Stomach (tissue), 9 donors: ENCODE measurements around the gene CYTH3. TPM values are rescaled to one million over a fixed set of nuclear protein-coding genes. Genes with fewer than 3 reads are reported as not detected.
A peak's percentile ranks its signal among the peaks of the same experiment; 100 is the strongest.

ENCODE experiments used
- DNase-seq, 2 donors: peaks; one replicate each; pipeline versions ENCODE4 v3.0.0 to v3.0.0-alpha.2; 2013 to 2019
- H3K27ac ChIP-seq, 5 donors: fragments of 200-600 bp in 4 of 5; sonication (generic) in 4 of 5; one replicate each; pipeline ENCODE4 v1.5.1; 2013 to 2019; ENCODE audit warnings: mild to moderate bottlenecking in 1 of 5, moderate library complexity in 1 of 5
- H3K27me3 ChIP-seq, 3 donors: fragments of 200-600 bp; sonication (generic); one replicate each; pipeline ENCODE4 v1.5.1; 2017 to 2019; ENCODE audit warnings: mixed run types in 1 of 3
- H3K36me3 ChIP-seq, 4 donors: fragments of 200-600 bp; sonication (generic); 1 replicate in 3 of 4; 2 replicates in 1 of 4; pipeline ENCODE4 v1.5.1; 2016 to 2019
- H3K4me1 ChIP-seq, 4 donors: fragments of 200-600 bp; sonication (generic); one replicate each; pipeline ENCODE4 v1.5.1; 2016 to 2019
- H3K4me3 ChIP-seq, 4 donors: fragments of 200-600 bp; sonication (generic) in 3 of 4; one replicate each; pipeline ENCODE4 v1.5.1; 2016 to 2019; ENCODE audit warnings: mild to moderate bottlenecking in 1 of 4
- H3K9me3 ChIP-seq, 4 donors: fragments of 200-600 bp; sonication (generic); one replicate each; pipeline ENCODE4 v1.5.1; 2016 to 2019
- EP300 ChIP-seq: sonication (generic); formaldehyde crosslinking; IDR thresholded peaks from one replicate; pipeline ENCODE4 v1.6.1; 2017; ENCODE audit warnings: antibody characterized with exemption
- POLR2A ChIP-seq, 4 donors: fragments of 450-650 bp; IDR thresholded peaks; one replicate each; pipeline ENCODE4 v1.6.1; 2016; ENCODE audit warnings: antibody characterized with exemption in 4 of 4, control low read depth in 2 of 4, mild to moderate bottlenecking in 1 of 4, moderate library complexity in 1 of 4
- POLR2AphosphoS5 ChIP-seq, 3 donors: sonication (generic); formaldehyde crosslinking; IDR thresholded peaks; one replicate each; pipeline ENCODE4 v1.6.1; 2016; ENCODE audit warnings: antibody characterized with exemption in 3 of 3
- WGBS, 5 donors: extraction: QIAGEN DNeasy Blood & Tissue Kit in 3 of 5; methylation state at CpG; one replicate each; pipeline versions ENCODE4 v1.1.5 to v1.1.7; 2013 to 2018; 5-methylcytosine and 5-hydroxymethylcytosine counted together
- intact Hi-C: fragments of 100-400 bp; cut with DNase I; formaldehyde crosslinking; loops from one replicate; pipeline ENCODE4 v1.15.1; 2023; ENCODE audit warnings: low total_unique reads
- polyA plus RNA-seq, 3 donors: library from polyadenylated mRNA; stranded (reverse); fragments of 200-250 nt; gene quantifications; one replicate each; pipeline ENCODE4 v1.2.3, GENCODE V29; 2013
- total RNA-seq, 5 donors: library from RNA; depleted of rRNA; stranded (reverse); fragments of >200 nt; gene quantifications; one replicate each; pipeline versions ENCODE4 v1.1.0 to v1.2.3, GENCODE V29; 2014 to 2016
- TF ChIP-seq, protein P1 (sequence below), 7 experiments: fragments of 450-650 bp in 4 of 7; fragments of 200-600 bp in 3 of 7; sonication (generic) in 3 of 7; IDR thresholded peaks; one replicate each; pipeline ENCODE4 v1.5.1; 2016 to 2019; ENCODE audit warnings: antibody characterized with exemption in 7 of 7, control low read depth in 2 of 7, mild to moderate bottlenecking in 1 of 7
- donor health status: healthy with polysubstance abuse.
- donor health status: Bipolar disorder and iron deficiency.
- donor health status: healthy.

Gene CYTH3
- total and polyA plus RNA-seq, 8 donors = 5.1 to 33.8 (median 16.1) TPM

DNA sequence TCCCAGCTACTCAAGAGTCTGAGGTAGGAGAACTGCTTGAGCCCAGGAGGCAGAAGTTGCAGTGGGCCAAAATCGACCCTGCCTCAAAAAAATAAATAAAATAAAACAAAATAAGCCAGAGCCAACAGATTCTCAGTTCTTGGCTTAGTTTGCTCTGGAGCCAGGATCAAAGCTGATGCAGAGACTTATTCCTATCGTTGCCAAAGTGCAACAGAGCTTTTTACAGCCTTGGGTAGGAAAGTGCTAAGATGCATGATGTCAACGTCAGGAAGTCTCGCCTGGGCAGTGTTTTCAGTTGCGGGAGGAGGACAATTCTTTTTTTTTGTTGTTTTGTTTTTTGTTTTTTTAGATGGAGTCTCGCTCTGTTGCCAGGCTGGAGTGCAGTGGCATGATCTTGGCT lies 43.8 kb upstream of the CYTH3 start:
- no peak overlapping the region for H3K4me3 ChIP-seq
- H3K9me3 ChIP-seq = no peaks in the 10 kb centered on the region
- WGBS, 5 donors = 73 to 87% (median 85%) methylated on average over 6 of the region's 6 CpGs
- intact Hi-C loops = no loop called here
- H3K27ac ChIP-seq = peak overlapping the region in 4 of 5 donors; percentile 1 to 65 (median 50)
- TF ChIP-seq, protein P1, sequence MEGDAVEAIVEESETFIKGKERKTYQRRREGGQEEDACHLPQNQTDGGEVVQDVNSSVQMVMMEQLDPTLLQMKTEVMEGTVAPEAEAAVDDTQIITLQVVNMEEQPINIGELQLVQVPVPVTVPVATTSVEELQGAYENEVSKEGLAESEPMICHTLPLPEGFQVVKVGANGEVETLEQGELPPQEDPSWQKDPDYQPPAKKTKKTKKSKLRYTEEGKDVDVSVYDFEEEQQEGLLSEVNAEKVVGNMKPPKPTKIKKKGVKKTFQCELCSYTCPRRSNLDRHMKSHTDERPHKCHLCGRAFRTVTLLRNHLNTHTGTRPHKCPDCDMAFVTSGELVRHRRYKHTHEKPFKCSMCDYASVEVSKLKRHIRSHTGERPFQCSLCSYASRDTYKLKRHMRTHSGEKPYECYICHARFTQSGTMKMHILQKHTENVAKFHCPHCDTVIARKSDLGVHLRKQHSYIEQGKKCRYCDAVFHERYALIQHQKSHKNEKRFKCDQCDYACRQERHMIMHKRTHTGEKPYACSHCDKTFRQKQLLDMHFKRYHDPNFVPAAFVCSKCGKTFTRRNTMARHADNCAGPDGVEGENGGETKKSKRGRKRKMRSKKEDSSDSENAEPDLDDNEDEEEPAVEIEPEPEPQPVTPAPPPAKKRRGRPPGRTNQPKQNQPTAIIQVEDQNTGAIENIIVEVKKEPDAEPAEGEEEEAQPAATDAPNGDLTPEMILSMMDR (IDR thresholded peaks at IDR 0.05) = no peak
- TF ChIP-seq POLR2A (IDR thresholded peaks at IDR 0.05) (no peak), EP300 (no peak), POLR2AphosphoS5 (IDR thresholded peaks at IDR 0.05) (no peak)
- no peak for DNase-seq
- H3K27me3 ChIP-seq = no peaks in the 10 kb centered on the region
- peaks cover 4 to 12% (median 8%) of the 10 kb centered on the region in 4 donors for H3K4me1 ChIP-seq
- H3K36me3 ChIP-seq = no peaks in the 10 kb centered on the region

DNA sequence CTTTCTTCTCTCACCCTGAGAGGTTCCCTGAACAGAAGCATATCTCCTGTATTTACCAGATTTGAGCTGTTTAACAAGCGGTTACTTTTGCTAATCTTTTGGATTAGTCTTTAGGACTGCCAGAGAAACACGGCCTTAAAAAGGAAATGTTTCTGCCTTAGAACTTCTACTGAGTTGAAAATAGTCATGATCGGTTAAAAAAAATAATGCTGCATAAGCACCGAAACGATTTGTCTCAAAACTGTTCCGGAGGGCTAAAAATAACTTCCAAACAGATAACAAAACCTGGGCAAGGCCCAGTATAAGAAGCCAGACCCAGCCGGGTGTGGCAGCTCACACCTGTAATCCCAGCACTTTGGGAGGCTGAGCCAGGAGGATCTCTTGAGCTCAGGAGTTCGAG lies 43.3 kb upstream of the CYTH3 start:
- peak overlapping the region in 4 of 5 donors; percentile 1 to 65 (median 50) for H3K27ac ChIP-seq
- no peaks in the 10 kb centered on the region for H3K9me3 ChIP-seq

DNA sequence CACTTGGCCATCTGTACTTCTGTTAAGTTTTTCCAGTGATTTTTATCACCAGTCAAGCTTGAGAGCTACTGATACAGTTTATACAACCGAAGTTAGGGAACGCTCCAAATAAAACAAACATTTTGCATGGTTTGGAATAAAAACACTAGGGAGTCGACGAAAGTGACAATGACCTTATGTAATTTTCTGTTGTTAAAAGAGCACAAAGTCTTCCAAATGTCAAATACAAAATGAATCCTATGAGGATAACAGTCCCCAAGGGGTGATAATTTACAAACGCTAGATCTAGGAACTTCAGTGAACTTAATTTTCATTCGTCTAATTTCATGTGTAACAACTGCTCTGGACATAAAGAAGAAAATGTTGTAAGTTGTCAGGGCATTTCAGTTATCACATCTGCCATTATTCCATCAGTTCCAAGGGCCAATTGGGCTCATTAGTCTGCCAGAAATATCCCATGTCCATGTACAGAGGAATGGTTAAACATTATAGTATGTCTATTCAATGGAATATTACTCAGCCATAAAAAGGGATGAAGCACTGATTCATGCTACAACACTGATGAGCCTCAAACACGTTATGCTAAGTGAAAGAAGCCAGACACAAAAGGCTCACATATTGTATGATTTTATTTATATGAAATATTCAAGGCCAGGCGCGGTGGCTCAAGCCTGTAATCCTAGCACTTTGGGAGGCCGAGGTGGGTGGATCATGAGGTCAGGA lies 38.0 kb upstream of the CYTH3 start:
- WGBS, 5 donors = 79 to 88% (median 84%) methylated on average over 10 of the region's 10 CpGs
- Histone ChIP-seq H3K27me3 (no peaks in the 10 kb centered on the region), H3K36me3 (no peaks in the 10 kb centered on the region), H3K9me3 (no peaks in the 10 kb centered on the region), H3K4me1 (no peaks in the 10 kb centered on the region), H3K27ac (no peak overlapping the region), H3K4me3 (no peak overlapping the region)
- TF ChIP-seq POLR2AphosphoS5 (IDR thresholded peaks at IDR 0.05) = no peak
- no peak for TF ChIP-seq POLR2A (IDR thresholded peaks at IDR 0.05)
- no peak for TF ChIP-seq EP300
- TF ChIP-seq, protein P1 (IDR thresholded peaks at IDR 0.05) = no peak
- DNase-seq = no peak
- intact Hi-C loops = no loop called here

More for the DNA sequence above, 43.3 kb upstream of the CYTH3 start:
- Histone ChIP-seq H3K36me3 (no peaks in the 10 kb centered on the region), H3K27me3 (no peaks in the 10 kb centered on the region), H3K4me3 (no peak overlapping the region), H3K4me1 (peaks cover 4 to 12% (median 8%) of the 10 kb centered on the region in 4 donors)
- TF ChIP-seq, protein P1 (IDR thresholded peaks at IDR 0.05) = no peak
- TF ChIP-seq POLR2AphosphoS5 (IDR thresholded peaks at IDR 0.05) (no peak), EP300 (no peak)
- no peak for DNase-seq
- intact Hi-C loops = no loop called here
- WGBS, 5 donors = 28 to 52% (median 38%) methylated on average over 8 of the region's 8 CpGs

DNA sequence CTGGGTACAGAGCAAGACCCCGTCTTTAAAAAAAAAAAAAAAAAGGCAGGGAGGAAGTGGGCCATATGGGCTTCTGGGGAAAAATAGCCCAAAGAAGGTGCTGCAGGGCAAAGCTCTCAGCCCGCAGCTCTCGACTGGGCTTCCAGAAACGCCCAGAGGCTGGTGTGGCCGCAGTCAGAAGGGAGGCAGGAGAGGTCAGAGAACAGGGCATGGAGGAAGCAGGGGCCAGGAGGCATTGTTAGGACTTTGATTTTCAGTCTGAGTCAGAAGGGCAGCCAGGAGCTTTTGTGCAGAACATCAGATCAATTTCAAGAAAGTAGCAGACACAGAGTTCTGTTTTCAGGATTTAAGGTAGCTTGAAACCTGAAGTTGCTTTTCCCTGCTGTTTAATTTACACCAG lies 35.3 kb upstream of the CYTH3 start:
- peak overlapping the region in 1 of 5 donors; percentile 31 for H3K27ac ChIP-seq
- no peaks in the 10 kb centered on the region for H3K36me3 ChIP-seq
- DNase-seq = no peak
- TF ChIP-seq, protein P1 (IDR thresholded peaks at IDR 0.05) = no peak
- TF ChIP-seq EP300 = no peak
- TF ChIP-seq POLR2AphosphoS5 (IDR thresholded peaks at IDR 0.05) = no peak
- TF ChIP-seq POLR2A (IDR thresholded peaks at IDR 0.05) = no peak
- no peaks in the 10 kb centered on the region for H3K27me3 ChIP-seq
- 31 to 55% (median 41%) methylated on average over 4 to 5 of the region's 5 CpGs for WGBS, 5 donors
- intact Hi-C loops = no loop called here
- no peak overlapping the region for H3K4me3 ChIP-seq
- no peaks in the 10 kb centered on the region for H3K4me1 ChIP-seq
- H3K9me3 ChIP-seq = no peaks in the 10 kb centered on the region
